ENCODE data around the gene NLE1. TPM values are rescaled to one million over a fixed set of nuclear protein-coding genes. Genes with fewer than 3 reads are reported as not detected.

The NLE1 gene
- total and polyA plus RNA-seq, 2 of the 8 experiments (the other 6 are each of a cell fraction or from before 2014, with no cell fraction given) = 50.4 to 51.5 TPM

- Histone ChIP-seq H3K9ac (replicated peaks in 1 of 4; ENCODE audit: extremely low read depth in 1 of 4, low read depth in 3 of 4, low read length in 3 of 4) (no peak overlapping the region; a peak in 1 of 7 replicates), H3K36me3 (ENCODE audit: control insufficient read depth in 2 of 4, insufficient read depth in 4 of 4, low read length in 3 of 4) (no peaks in the 10 kb centered on the region), H2BK12ac (ENCODE audit: low read depth, low read length) (no peak overlapping the region), H3K4me2 (ENCODE audit: insufficient read depth in 1 of 2, low read depth in 2 of 2, low read length in 2 of 2) (no peak overlapping the region), H4K91ac (replicated peaks; ENCODE audit: insufficient read length, low read length) (no peak overlapping the region), H3K9me3 (ENCODE audit: insufficient read depth in 2 of 2, low read depth in 1 of 2, low read length in 1 of 2) (no peaks in the 10 kb centered on the region), H4K8ac (ENCODE audit: extremely low read depth, insufficient read depth, low read length) (no peak overlapping the region), H3K18ac (ENCODE audit: extremely low read depth, low read length) (no peak overlapping the region), H3K4me1 (replicated peaks in 1 of 4; ENCODE audit: control insufficient read depth in 3 of 4, insufficient read depth in 4 of 4, low read length in 3 of 4) (no peaks in the 10 kb centered on the region), H3K4me3 (ENCODE audit: extremely low read depth in 1 of 4, insufficient read depth in 2 of 4, low read depth in 3 of 4, low read length in 4 of 4) (no peak overlapping the region), H2BK5ac (ENCODE audit: low read depth, low read length) (no peak overlapping the region), H3K27ac (ENCODE audit: low read depth, low read length) (no peak overlapping the region), H2BK20ac (ENCODE audit: low read length) (no peak overlapping the region), H2BK15ac (ENCODE audit: low read length) (no peak overlapping the region), H3K79me2 (ENCODE audit: control insufficient read depth in 1 of 2, insufficient read depth in 2 of 2, low read length in 2 of 2) (no peaks in the 10 kb centered on the region), H2BK120ac (replicated peaks; ENCODE audit: low read depth, low read length) (no peak overlapping the region), H3K79me1 (ENCODE audit: low read depth, low read length) (no peaks in the 10 kb centered on the region; the same call in 1 of the 2 replicates), H4K20me1 (replicated peaks in 1 of 2; ENCODE audit: control insufficient read depth in 1 of 2, insufficient read depth in 2 of 2, low read length in 2 of 2) (peaks cover 0 to 2% of the 10 kb centered on the region in 2 experiments), H3K23ac (ENCODE audit: insufficient read length) (no peak overlapping the region), H3K56ac (replicated peaks; ENCODE audit: insufficient read length, low read depth, low read length) (no peak overlapping the region), H3K23me2 (ENCODE audit: low read depth, low read length) (no peaks in the 10 kb centered on the region), H4K5ac (ENCODE audit: insufficient read length, low read depth, low read length) (no peak overlapping the region), H2AK5ac (ENCODE audit: low read depth, low read length) (no peak overlapping the region), H3K27me3 (replicated peaks in 1 of 4; ENCODE audit: control insufficient read depth in 3 of 4, extremely low read depth in 1 of 4, insufficient read depth in 3 of 4, low read length in 3 of 4) (no peaks in the 10 kb centered on the region), H2AFZ (ENCODE audit: low read length) (no peak overlapping the region), H3K4ac (replicated peaks; ENCODE audit: insufficient read length, low read depth, low read length) (no peak overlapping the region), H3K14ac (ENCODE audit: insufficient read length) (no peak overlapping the region)
- 71% methylated on average over 5 of the region's 5 CpGs; no CpG with 5 or more reads in 1 of the 2 experiments for WGBS, 2 experiments (ENCODE audit: extremely low coverage in 1 of 2, insufficient coverage in 1 of 2, insufficient read length in 1 of 2, insufficient replicate concordance in 2 of 2, low coverage in 1 of 2, low lambda C conversion rate in 2 of 2, missing lambda C conversion rate in 1 of 2)
- TF ChIP-seq CBX8 (IDR thresholded peaks at IDR 0.05; ENCODE audit: borderline replicate concordance, low read depth, low read length) (no peak), POLR2A (IDR thresholded peaks at IDR 0.05; ENCODE audit: control extremely low read depth in 1 of 2, low read depth in 2 of 2, low read length in 2 of 2) (no peak), TAF1 (IDR thresholded peaks at IDR 0.05; ENCODE audit: low read depth, low read length) (no peak), JUN (IDR thresholded peaks at IDR 0.05; ENCODE audit: low read depth, low read length) (no peak), CEBPB (IDR thresholded peaks at IDR 0.05; ENCODE audit: low read depth, low read length) (no peak), BCL11A (IDR thresholded peaks at IDR 0.05; ENCODE audit: low read depth in 2 of 2, low read length in 2 of 2) (no peak), MAFK (IDR thresholded peaks at IDR 0.05; ENCODE audit: low read depth, low read length) (no peak), FOSL1 (IDR thresholded peaks at IDR 0.05; ENCODE audit: insufficient read depth, low read depth, low read length) (no peak), SIX5 (IDR thresholded peaks at IDR 0.05; ENCODE audit: low read depth, low read length) (no peak), SP4 (IDR thresholded peaks at IDR 0.05; ENCODE audit: low read length) (no peak), SP2 (IDR thresholded peaks at IDR 0.05; ENCODE audit: low read length) (no peak)
- FAIRE-seq (no peak), DNase-seq (ENCODE audit: low read depth in 1 of 2, low spot score in 2 of 2) (no peak)
- POLR2A ChIA-PET (ENCODE audit: partially characterized antibody) = interaction anchor here (0.6 kb wide), 1 partner anchor 21 kb away, joined by 3 read pairs; no protein-coding TSS in a partner anchor
- CTCF ChIA-PET (ENCODE audit: partially characterized antibody) = interaction anchor here (0.6 to 1.4 kb wide), 2 partner anchors 18 to 169 kb away, joined by 4 read pairs; no protein-coding TSS in a partner anchor
Observed at GRCh38 chr17:35164716-35165115, 22.6 kb upstream of the NLE1 start.
